K562 (cell line): ENCODE results near the gene FAM149B1. TPM values are rescaled to one million over a fixed set of nuclear protein-coding genes. Genes with fewer than 3 reads are reported as not detected.

Experiments
- CBX8 ChIP-seq: fragments of 200-600 bp; sonication (generic); IDR thresholded peaks from 2 replicates; pipeline ENCODE4 v1.6.1; 2012; ENCODE audit warnings: borderline replicate concordance, mixed run types, low read depth, mild to moderate bottlenecking, moderate library complexity, mixed read lengths, low read length, control low read depth, inconsistent platforms; ENCODE audit not compliant: poor library complexity, severe bottlenecking; ENCODE audit errors: extremely low read depth
- CEBPG ChIP-seq, 3 experiments: fragments of 200-800 bp in 1 of 3; sonication (Bioruptor generic) in 1 of 3; sonication (generic) in 1 of 3; formaldehyde crosslinking in 1 of 3; IDR thresholded peaks in 2 of 3; conservative IDR thresholded peaks in 1 of 3; 2 replicates each; pipeline versions ENCODE4 v1.6.1 to v1.8.0; 2016 to 2022; ENCODE audit warnings: missing compliant biosample characterization in 2 of 3, missing genetic modification characterization in 2 of 3, mild to moderate bottlenecking in 1 of 3, missing genetic modification reagents in 1 of 3
- CGGBP1 ChIP-seq: fragments of 250-450 bp; sonication (Bioruptor Pico); IDR thresholded peaks from 2 replicates; pipeline ENCODE4 v1.9.0; 2021; ENCODE audit warnings: mild to moderate bottlenecking
- CHD7 ChIP-seq: fragments of 200-600 bp; sonication (generic); IDR thresholded peaks from one replicate; pipeline ENCODE4 v1.6.1; 2012; ENCODE audit warnings: mild to moderate bottlenecking, low read depth, low read length, inconsistent platforms
- ESRRA ChIP-seq: fragments of 450-650 bp; IDR thresholded peaks from 2 replicates; pipeline ENCODE4 v1.6.1; 2014; ENCODE audit warnings: low read depth, mild to moderate bottlenecking, moderate library complexity, borderline replicate concordance
- GTF2E2 ChIP-seq: fragments of 200-800 bp; sonication (Bioruptor generic); IDR thresholded peaks from 2 replicates; pipeline ENCODE4 v1.6.1; 2016; ENCODE audit warnings: missing genetic modification characterization, missing compliant biosample characterization
- MEF2A ChIP-seq: IDR thresholded peaks from 2 replicates; pipeline ENCODE4 v1.6.1; 2011; ENCODE audit warnings: low read depth, mild to moderate bottlenecking, low read length, moderate library complexity; ENCODE audit not compliant: control insufficient read depth
- NFRKB ChIP-seq: fragments of 450-650 bp; IDR thresholded peaks from 2 replicates; pipeline ENCODE4 v1.6.1; 2016; ENCODE audit warnings: low read depth
- RBM22 ChIP-seq: fragments of 200-400 bp; formaldehyde crosslinking; IDR thresholded peaks from 2 replicates; pipeline ENCODE4 v1.6.1; 2018; ENCODE audit warnings: low read length, low read depth; ENCODE audit not compliant: poor library complexity, severe bottlenecking
- RNF2 ChIP-seq: sonication (generic); IDR thresholded peaks from 2 replicates; pipeline ENCODE4 v1.6.1; 2016
- SP1 ChIP-seq: sonication (generic); formaldehyde crosslinking; IDR thresholded peaks from 2 replicates; pipeline ENCODE4 v1.8.1; 2022; ENCODE audit warnings: mild to moderate bottlenecking, missing genetic modification reagents
- TAF1 ChIP-seq: IDR thresholded peaks from 2 replicates; pipeline ENCODE4 v1.6.1; 2011; ENCODE audit warnings: mild to moderate bottlenecking, low read length, moderate library complexity; ENCODE audit not compliant: insufficient read depth, control insufficient read depth, severe bottlenecking; ENCODE audit errors: extremely low read depth
- THAP7 ChIP-seq: fragments of 250-450 bp; sonication (Bioruptor Pico); IDR thresholded peaks from 2 replicates; pipeline ENCODE4 v1.5.0; 2021
- ZNF121 ChIP-seq: sonication (generic); formaldehyde crosslinking; conservative IDR thresholded peaks from 2 replicates; pipeline ENCODE4 v1.8.0; 2022; ENCODE audit warnings: missing genetic modification reagents
- ZSCAN32 ChIP-seq: fragments of 450-650 bp; formaldehyde crosslinking; IDR thresholded peaks from 2 replicates; pipeline ENCODE4 v1.4.0; 2020; ENCODE audit warnings: mild to moderate bottlenecking, moderate library complexity
- polyA plus RNA-seq, 8 experiments: library from polyadenylated mRNA; depleted of rRNA in 4 of 8; stranded (reverse) in 5 of 8; unstranded in 3 of 8; fragments of >200 nt; fragmentation: Nextera tagmentation in 2 of 8; fragmentation: Illumina TruSeq in 1 of 8; extraction: Ambion mirVana in 2 of 8; extraction: Trizol in 1 of 8; gene quantifications; 2 replicates each; pipeline versions ENCODE4 v1.2.1 to v1.2.3, GENCODE V29; 2011 to 2014; ENCODE audit warnings: inconsistent platforms in 1 of 8, missing spikeins in 1 of 8
- total RNA-seq, 7 experiments: library from RNA; depleted of rRNA in 6 of 7; stranded (reverse); fragments of >200 nt in 6 of 7; fragmentation: Illumina TruSeq in 2 of 7; extraction: Trizol in 2 of 7; gene quantifications; 2 replicates each; pipeline versions ENCODE4 v1.2.1 to v1.2.3, GENCODE V29; 2011 to 2021; ENCODE audit warnings: low replicate concordance in 1 of 7

The FAM149B1 gene
- total and polyA plus RNA-seq, 9 of the 15 experiments (the other 6 are each of a cell fraction or from before 2014, with no cell fraction given) = 4.2 to 18.5 (median 9.3) TPM

- TF ChIP-seq CHD7 (no peak), ZSCAN32 (no peak), CGGBP1 (CRISPR knock-in tag) (no peak), ZNF121 (CRISPR knock-in tag) (peak; percentile 71), ESRRA (no peak), CBX8 (no peak), NFRKB (no peak), SP1 (CRISPR knock-in tag) (no peak), MEF2A (no peak), RBM22 (no peak), RNF2 (no peak), THAP7 (CRISPR knock-in tag) (no peak), CEBPG (CRISPR knock-in tag; IDR thresholded peaks at IDR 0.05) (no peak), CEBPG (tag; conservative IDR thresholded peaks at IDR 0.05 in 1 of 2, IDR thresholded peaks at IDR 0.05 in 1 of 2) (peak in 1 of 2 experiments; percentile 65; a peak in 2 of 4 replicates), GTF2E2 (tag) (no peak), TAF1 (no peak)
These were observed 4.9 kb downstream of the FAM149B1 start (continued) for GRCh38 chr10:73172867-73173266.
